Lung (tissue), 12 donors: ENCODE data around the gene CNTNAP5. TPM values are rescaled to one million over a fixed set of nuclear protein-coding genes. Genes with fewer than 3 reads are reported as not detected.

ENCODE experiments used
- ATAC-seq: fragments of 200-7000 bp; cut with Tn5 transposase; one replicate; pipeline ENCODE4 v1.9.1; 2020; ENCODE audit warnings: moderate number of reproducible peaks; ENCODE audit not compliant: insufficient read depth, low FRiP score
- DNase-seq, 3 donors: peaks; one replicate each; pipeline ENCODE4 v3.0.0-alpha.2; 2013 to 2017
- H3K27ac ChIP-seq, 2 donors: one replicate each; pipeline ENCODE4 v1.5.1; 2013; ENCODE audit warnings: mild to moderate bottlenecking in 2 of 2, moderate library complexity in 2 of 2, control low read depth in 1 of 2, inconsistent platforms in 1 of 2, low read depth in 1 of 2, low read length in 1 of 2
- H3K27me3 ChIP-seq, 3 donors: one replicate each; pipeline ENCODE4 v1.5.1; 2013; ENCODE audit warnings: low read length in 2 of 3; ENCODE audit not compliant: control insufficient read depth in 3 of 3, insufficient read depth in 3 of 3
- H3K36me3 ChIP-seq, 4 donors: one replicate each; pipeline ENCODE4 v1.5.1; 2013; ENCODE audit warnings: low read length in 4 of 4, mild to moderate bottlenecking in 1 of 4, moderate library complexity in 1 of 4; ENCODE audit not compliant: control insufficient read depth in 4 of 4, insufficient read depth in 4 of 4
- H3K4me1 ChIP-seq, 5 donors: one replicate each; pipeline ENCODE4 v1.5.1; 2013; ENCODE audit warnings: low read length in 5 of 5, mild to moderate bottlenecking in 2 of 5, moderate library complexity in 1 of 5; ENCODE audit not compliant: control insufficient read depth in 5 of 5, insufficient read depth in 5 of 5
- H3K4me3 ChIP-seq: one replicate; pipeline ENCODE4 v1.5.1; 2013; ENCODE audit warnings: mild to moderate bottlenecking, control low read depth, moderate library complexity
- H3K9ac ChIP-seq, 2 donors: one replicate each; pipeline ENCODE4 v1.5.1; 2013; ENCODE audit warnings: low read length in 2 of 2, control low read depth in 1 of 2; ENCODE audit not compliant: insufficient read depth in 1 of 2
- H3K9me3 ChIP-seq, 4 donors: one replicate each; pipeline ENCODE4 v1.5.1; 2013; ENCODE audit warnings: low read length in 3 of 4, mild to moderate bottlenecking in 1 of 4, moderate library complexity in 1 of 4; ENCODE audit not compliant: control insufficient read depth in 4 of 4, insufficient read depth in 3 of 4
- WGBS, 2 donors: extraction: QIAGEN DNeasy Blood & Tissue Kit; methylation state at CpG; one replicate each; pipeline ENCODE4 v1.1.7; 2013; 5-methylcytosine and 5-hydroxymethylcytosine counted together
- polyA plus RNA-seq, 2 donors: library from polyadenylated mRNA; stranded (reverse); fragments of 200-250 nt; gene quantifications; one replicate each; pipeline ENCODE4 v1.2.1, GENCODE V29; 2013
- total RNA-seq, 2 donors: library from RNA; depleted of rRNA in 1 of 2; stranded (reverse); fragments of >200 nt in 1 of 2; gene quantifications; one replicate each; pipeline ENCODE4 v1.2.1, GENCODE V29; 2014 to 2021
- TF ChIP-seq, protein P1 (sequence below): IDR thresholded peaks from 2 replicates; pipeline ENCODE4 v1.5.1; 2012; ENCODE audit warnings: mild to moderate bottlenecking; ENCODE audit errors: control extremely low read depth, extremely low read depth
- donor health status: control.
- donor health status: control.
- donor health status: Bipolar disorder and iron deficiency.
- donor health status: healthy.
- donor health status: DM: yes; HTN: yes; CAD: no.

CNTNAP5 gene
- total and polyA plus RNA-seq, 4 donors, result 0.03 to 0.06 TPM; not detected in 2

DNA sequence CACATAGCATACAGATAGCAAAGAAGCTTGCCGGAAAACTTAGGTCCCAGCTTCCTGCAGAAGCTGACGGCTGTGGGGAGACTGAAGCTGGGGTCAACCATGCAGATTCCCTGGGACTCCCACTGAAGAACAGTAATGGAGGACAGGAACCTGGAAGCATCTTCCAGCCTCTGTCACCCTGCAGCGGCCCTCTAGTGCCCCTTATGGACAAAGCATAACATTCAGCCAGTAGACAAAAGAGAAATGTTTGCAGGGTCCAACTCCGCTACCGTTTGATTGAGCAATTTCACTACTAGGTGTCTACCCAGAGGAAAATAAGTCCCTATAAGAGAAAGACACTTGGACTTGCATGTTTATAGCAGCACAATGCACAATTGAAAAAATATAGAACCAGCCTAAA lies 460.6 kb downstream of the CNTNAP5 start:
- no peak overlapping the region for H3K9ac ChIP-seq
- no peak overlapping the region for H3K27ac ChIP-seq
- WGBS, 2 donors, result 83 to 95% methylated on average over 5 of the region's 5 CpGs
- H3K36me3 ChIP-seq, result no peaks in the 10 kb centered on the region
- no peaks in the 10 kb centered on the region for H3K27me3 ChIP-seq
- DNase-seq (no peak), ATAC-seq (no peak)
- peaks cover 0 to 2% (median 0%) of the 10 kb centered on the region in 4 donors for H3K9me3 ChIP-seq
- H3K4me3 ChIP-seq, result no peak overlapping the region
- H3K4me1 ChIP-seq, result no peaks in the 10 kb centered on the region
- TF ChIP-seq, protein P1, sequence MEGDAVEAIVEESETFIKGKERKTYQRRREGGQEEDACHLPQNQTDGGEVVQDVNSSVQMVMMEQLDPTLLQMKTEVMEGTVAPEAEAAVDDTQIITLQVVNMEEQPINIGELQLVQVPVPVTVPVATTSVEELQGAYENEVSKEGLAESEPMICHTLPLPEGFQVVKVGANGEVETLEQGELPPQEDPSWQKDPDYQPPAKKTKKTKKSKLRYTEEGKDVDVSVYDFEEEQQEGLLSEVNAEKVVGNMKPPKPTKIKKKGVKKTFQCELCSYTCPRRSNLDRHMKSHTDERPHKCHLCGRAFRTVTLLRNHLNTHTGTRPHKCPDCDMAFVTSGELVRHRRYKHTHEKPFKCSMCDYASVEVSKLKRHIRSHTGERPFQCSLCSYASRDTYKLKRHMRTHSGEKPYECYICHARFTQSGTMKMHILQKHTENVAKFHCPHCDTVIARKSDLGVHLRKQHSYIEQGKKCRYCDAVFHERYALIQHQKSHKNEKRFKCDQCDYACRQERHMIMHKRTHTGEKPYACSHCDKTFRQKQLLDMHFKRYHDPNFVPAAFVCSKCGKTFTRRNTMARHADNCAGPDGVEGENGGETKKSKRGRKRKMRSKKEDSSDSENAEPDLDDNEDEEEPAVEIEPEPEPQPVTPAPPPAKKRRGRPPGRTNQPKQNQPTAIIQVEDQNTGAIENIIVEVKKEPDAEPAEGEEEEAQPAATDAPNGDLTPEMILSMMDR, result no peak

DNA sequence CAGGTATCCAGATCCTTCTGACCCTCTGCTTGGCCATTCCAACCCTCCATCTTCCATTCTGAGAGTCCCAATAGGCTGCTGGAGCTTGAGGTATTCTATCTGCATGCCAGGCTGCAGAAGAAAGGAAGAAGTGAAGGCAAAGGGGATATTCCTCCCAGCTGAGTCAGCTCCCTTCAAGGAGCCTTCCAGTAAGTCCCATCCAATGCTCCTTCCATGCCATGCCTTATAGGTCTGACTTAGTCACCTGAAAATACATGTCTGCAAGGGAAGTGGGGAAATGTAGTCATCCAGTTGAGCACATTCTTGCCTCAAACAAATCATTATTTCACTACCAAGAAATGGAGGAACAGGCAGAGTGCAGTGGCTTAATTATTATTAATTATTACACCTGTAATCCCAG lies 464.6 kb downstream of the CNTNAP5 start:
- TF ChIP-seq, protein P1, result no peak

DNA sequence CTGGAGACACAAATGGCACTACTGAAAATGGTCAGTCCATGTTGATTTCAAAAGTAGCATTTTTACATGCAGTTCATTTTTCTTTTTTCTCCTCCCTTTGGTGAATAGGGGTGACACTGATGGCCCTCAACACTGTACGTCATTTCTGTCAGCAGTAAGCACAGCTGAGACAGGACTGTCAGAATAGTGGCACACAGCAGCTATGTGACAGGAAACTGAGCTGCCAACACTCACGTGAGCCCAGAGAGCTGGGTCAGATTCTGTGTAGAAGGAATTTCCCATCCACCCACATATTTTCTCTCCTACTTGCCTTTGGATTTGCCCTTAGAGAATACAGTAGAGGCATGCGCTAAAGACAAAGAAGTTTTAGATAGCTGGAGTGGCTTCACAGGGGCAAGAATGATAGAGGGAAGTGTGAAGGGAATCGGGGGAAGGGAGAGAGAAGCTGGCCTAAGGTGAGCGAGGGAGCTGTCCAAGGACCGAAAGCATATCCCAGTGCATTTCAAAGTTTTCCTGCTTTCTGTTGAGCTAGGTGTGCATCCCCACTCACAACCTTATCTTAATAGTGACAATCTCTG lies 476.6 kb downstream of the CNTNAP5 start:
- ATAC-seq (no peak), DNase-seq (no peak)
- no peaks in the 10 kb centered on the region for H3K9me3 ChIP-seq
- H3K27ac ChIP-seq, result no peak overlapping the region
- no peak overlapping the region for H3K4me3 ChIP-seq
- TF ChIP-seq, protein P1, result no peak
- H3K4me1 ChIP-seq, result peaks cover 0 to 5% (median 0%) of the 10 kb centered on the region in 5 donors
- H3K27me3 ChIP-seq, result no peaks in the 10 kb centered on the region
- no peak overlapping the region for H3K9ac ChIP-seq
- no peaks in the 10 kb centered on the region for H3K36me3 ChIP-seq
- 65 to 68% methylated on average over 6 of the region's 6 CpGs for WGBS, 2 donors

More for the DNA sequence above, 464.6 kb downstream of the CNTNAP5 start:
- Histone ChIP-seq H3K4me1 (no peaks in the 10 kb centered on the region), H3K27ac (no peak overlapping the region), H3K4me3 (no peak overlapping the region), H3K9ac (no peak overlapping the region), H3K27me3 (no peaks in the 10 kb centered on the region), H3K36me3 (no peaks in the 10 kb centered on the region), H3K9me3 (peaks cover 0 to 2% (median 0%) of the 10 kb centered on the region in 4 donors)
- DNase-seq (no peak), ATAC-seq (no peak)

DNA sequence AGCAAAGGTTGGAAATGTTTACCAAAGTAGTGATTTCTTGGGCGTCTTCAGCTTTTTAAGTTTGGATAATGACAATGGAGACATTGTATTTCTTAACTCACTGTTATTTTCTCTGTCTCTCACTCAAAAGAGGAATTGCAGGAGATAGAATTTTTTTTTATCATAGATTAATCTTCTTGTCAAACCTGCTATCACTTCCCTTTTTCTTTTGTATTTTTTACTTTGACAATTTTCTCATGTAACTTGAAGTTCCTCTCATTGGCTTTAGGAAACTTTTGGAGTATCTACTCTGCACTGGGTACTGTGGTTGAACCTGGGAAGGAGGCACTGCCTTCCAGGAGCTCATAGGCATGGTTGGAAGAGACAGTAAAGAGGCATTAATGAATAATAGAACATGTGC lies 489.1 kb downstream of the CNTNAP5 start:
- Histone ChIP-seq H3K9me3 (peaks cover 0 to 4% (median 0%) of the 10 kb centered on the region in 4 donors), H3K36me3 (no peaks in the 10 kb centered on the region), H3K27ac (no peak overlapping the region), H3K4me3 (no peak overlapping the region), H3K27me3 (no peaks in the 10 kb centered on the region), H3K9ac (no peak overlapping the region), H3K4me1 (no peaks in the 10 kb centered on the region)
- DNase-seq (no peak), ATAC-seq (no peak)
- 77 to 80% methylated on average over 1 of the region's 1 CpG for WGBS, 2 donors
- TF ChIP-seq, protein P1, result no peak
